GM21360 (cell line): ENCODE measurements around the gene CAAP1.
"Not testable (repeated sequence)": the region's sequence is repeated elsewhere in the genome, so short reads cannot be mapped to it uniquely, and the experiment has no call there.

Experiments
- ATAC-seq: cut with Tn5 transposase; IDR thresholded peaks from one replicate; pipeline ENCODE4 v1.9.1; 2021; ENCODE audit warnings: mild to moderate bottlenecking, moderate library complexity; ENCODE audit not compliant: unreplicated experiment

CAAP1 gene

DNA sequence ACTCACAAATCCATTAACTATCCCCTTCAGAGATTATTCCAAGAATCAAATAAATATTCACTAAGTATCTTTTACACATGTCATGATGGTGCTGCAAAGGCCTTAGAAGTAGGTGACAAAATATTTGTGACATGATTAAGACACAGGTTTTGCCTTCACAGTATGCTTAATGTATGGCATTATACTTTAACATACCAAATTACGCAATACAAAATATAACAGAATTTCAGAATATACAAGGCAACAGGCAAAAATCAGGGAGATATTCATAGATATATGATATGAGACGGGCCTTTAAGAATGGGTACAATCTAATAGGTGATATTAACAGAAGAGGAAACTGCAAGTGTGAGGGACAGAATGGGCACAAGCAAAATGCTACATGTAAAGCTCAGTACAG, 41.6 kb downstream of the CAAP1 start:
- ATAC-seq = no peak

DNA sequence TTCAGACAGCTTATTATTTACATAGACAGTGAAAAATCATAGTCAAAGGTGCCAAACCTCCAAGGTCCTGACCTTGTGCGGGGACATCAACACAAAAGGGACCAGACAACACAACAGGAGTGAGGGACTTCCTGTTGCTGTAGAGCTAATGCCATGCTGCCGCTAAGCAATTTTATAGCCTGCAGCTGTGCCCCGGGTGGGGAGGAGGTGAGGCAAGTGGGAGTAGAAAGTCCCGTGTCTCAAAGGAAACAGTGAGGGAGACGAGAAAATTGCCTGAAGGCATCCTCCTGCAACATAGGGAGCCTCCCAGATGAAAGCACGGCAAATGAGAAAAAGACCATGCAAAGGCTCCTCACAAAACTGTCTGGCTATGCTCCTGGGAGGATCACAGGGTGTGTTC, 58.8 kb downstream of the CAAP1 start:
- no peak for ATAC-seq

DNA sequence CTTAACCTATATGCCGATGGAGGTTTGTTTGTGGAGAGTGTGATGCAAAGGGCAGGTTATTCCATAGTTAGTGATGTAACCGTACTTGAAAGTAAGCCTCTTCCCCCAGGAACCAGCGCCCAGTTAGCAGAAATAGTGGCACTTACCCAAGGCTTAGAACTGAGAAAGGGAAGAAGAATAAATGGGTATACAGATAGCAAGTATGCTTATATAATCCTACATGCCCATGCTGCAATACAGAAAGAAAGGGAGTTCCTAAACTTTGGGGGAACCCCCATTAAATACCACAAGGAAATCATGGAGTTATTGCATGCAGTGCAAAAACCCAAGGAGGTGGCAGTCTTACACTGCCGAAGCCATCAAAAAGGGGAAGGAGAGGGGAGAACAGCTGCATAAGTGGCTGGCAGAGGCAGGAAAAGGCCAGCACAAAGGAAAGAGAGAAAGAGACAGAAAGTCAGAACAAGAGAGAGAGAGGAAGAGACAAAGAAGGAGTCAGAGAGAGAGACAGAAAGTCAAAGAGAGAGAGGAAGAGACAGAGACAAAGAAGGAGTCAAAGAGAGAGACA, 64.1 kb downstream of the CAAP1 start:
- not testable (repeated sequence) for ATAC-seq

DNA sequence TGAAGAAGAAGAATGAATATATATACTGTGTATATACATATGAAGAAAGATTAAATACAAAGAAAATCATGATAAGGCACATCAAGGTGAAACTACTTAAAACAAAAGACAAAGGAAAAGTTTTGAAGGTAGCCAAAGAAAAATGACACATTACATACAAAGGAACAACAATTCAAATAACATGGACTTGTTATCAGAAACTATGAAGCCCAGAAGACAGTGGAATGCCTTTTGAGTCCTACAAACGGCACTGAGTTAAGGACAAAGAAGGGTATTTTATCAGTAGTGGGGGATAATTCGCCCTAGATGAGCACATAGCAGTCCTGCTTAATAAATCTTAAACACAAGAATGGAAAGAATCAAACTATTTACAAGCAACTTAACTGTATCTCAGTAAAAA, 77.8 kb downstream of the CAAP1 start:
- ATAC-seq = no peak

DNA sequence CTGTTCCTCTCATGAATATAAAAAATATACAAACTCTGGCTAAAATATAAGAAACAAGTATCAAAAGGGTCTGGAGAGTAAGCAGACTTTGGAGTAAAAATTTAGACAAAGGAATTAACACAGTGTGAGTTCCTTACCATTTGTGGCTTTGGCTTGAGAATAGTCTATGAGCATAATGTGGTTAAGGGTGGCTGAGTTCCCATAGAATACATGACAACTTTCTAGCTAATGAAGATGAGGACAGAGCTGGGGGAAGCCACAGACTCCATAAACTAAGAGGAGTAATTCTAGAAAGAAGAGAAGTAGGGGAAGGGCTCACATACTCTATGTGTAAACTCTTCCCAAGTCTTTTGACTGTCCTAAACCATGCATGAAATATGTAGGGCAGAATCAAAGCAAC, 79.4 kb downstream of the CAAP1 start:
- ATAC-seq = no peak

DNA sequence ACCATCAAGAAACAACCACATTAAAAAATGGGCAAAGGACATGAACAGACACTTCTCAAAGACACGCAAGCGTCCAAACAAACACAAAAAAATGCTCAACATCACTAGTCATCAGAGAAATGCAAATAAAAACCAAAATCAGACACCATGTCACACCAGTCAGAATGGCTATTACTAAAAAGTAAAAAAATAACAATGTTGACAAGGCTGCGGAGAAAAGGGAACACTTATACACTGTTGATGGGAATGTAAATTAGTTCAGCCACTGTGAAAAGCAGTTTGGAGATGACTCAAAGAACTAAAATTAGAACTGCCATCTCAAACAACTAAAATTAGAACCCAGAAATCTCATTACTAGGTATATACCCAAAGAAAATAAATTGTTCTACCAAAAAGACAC, 80.4 kb downstream of the CAAP1 start:
- ATAC-seq = no peak

DNA sequence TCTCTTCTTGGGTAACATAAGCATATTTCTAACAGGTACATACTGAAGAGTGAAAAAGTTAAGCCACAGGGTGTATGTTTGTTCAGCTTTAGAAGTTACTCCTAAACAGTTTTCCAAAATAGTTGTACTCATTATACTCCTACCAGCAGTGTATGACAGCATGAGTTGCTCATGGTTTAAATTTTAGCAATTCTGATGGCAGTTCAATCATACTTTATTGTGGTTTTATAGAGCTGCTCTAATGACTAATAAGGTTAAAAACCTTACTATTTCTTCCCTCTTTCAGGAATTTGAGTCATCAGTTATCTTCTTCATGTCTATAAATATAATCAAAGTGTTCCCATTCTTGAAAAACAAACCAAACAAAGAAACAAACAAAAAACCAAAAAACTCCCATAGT, 81.5 kb downstream of the CAAP1 start:
- no peak for ATAC-seq

DNA sequence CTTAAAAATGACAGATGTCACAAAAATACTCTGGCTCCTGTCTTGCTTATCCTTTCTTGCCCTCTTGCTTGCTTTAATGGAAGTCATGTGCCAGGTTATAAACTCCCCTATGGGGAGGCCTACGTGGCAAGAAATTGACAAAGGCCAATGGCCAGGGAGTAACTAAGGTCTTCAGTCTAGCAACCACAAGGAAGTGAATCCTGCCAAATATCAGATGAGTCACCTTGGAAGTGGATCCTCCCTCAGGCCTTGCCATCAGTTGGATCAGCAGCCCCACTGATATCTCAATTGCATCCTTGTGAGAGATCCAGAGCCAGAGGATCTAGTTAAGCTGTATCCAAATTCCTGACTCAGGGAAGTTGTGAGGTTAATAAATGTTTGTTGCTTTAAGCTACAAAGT, 82.8 kb downstream of the CAAP1 start:
- no peak for ATAC-seq

DNA sequence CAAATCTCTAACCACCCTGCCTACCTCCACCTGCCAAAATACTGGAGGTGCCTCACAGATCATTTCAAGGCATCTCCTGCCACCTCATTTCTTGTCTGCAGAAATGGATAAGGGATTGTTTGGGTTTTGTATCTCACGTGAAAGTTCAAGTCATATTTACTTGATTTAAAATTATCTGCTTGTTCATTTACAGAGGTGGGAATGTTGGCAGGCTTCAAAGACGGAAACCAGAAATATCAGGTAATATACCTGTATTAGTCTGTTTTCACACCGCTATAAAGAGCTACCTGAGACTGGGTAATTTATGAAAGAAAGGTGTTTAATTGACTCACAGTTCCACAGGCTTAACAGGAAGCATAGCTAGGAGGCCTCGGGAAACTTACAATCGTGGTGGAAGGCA, 85.4 kb downstream of the CAAP1 start:
- no peak for ATAC-seq

DNA sequence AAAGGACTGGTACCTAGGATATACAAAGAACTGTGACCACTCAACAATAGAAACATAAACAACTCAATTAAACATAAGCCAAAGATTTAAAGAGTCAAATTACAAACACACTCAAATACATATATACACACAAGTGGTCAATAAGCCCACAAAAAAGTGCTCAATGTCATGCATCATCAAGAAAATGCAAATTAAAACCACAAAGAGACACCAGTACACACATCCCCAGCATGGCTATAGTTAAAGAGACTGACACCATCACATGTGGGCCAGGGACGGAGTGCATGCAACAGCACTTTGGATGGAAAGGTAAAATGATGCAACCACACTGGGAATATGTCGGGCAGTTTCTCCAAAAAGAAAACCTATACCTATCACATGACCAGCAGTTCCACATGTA, 89.7 kb downstream of the CAAP1 start:
- ATAC-seq = no peak

DNA sequence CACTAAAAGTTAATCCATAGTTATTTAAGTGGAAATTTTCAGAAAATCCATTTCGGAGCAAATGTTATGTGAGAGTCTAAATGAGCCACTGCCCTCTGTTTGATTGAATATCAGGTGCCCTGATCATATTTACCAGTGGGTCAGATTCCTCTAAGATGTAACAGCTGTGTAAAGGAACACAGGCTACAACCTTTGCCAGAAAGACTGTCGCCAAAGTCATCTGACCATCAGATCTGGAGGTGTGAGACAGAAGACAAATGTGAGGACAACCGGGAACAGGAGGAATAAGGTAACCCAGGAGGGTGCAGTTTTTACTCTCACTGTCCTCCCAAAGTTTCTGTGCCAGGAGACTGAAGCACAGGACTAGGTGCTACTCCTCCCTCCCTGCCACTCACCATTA, 90.8 kb downstream of the CAAP1 start:
- ATAC-seq = no peak

DNA sequence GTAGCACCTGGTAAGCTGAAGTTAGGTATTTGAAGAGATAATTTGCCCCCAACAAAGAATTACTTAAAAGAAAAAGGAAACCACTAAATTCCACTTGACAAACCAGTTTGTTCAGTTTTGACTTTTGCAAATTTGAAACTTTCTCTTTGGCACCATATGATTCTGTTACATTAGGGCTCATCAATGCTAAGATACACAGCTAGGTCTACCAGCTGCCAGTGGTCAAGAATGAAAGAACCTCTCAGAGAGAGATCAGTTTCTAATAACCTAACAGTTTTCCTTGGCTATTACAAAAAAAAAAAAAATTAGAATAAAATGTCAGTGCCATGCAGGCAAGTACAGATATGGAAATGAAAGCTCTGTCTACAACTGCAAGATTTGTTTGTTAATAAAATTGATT, 92.3 kb downstream of the CAAP1 start:
- no peak for ATAC-seq

DNA sequence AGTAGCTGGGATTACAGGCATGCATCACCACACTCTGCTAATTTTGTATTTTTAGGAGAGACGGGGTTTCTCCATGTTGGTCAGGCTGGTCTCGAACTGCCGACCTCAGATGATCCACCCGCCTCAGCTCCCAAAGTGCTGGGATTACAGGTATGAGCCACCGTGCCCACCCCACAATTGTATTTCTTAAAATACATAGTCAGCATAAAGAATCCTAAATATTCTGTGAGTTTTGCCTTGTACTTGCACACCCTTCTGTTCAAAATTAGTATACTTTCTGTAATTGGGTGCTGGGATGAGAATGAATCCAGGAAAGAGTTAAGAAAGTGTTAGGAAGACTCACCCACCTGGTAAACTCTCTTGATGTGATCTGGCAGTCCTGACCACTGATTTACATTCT, 101.3 kb downstream of the CAAP1 start:
- ATAC-seq = no peak
